Neural progenitor cell (in vitro differentiated cells): ENCODE data around the gene LAX1.
"Not testable (repeated sequence)": the region's sequence is repeated elsewhere in the genome, so short reads cannot be mapped to it uniquely, and the experiment has no call there.

Experiments used
- EZH2 ChIP-seq: fragments of 200-600 bp; sonication (generic); IDR thresholded peaks from 2 replicates; pipeline ENCODE4 v1.6.1; 2017; ENCODE audit warnings: antibody characterized with exemption, mild to moderate bottlenecking, moderate library complexity
- EZH2phosphoT487 ChIP-seq: fragments of 200-600 bp; sonication (generic); IDR thresholded peaks from 2 replicates; pipeline ENCODE4 v1.6.1; 2017; ENCODE audit warnings: antibody characterized with exemption
- TF ChIP-seq, protein P1 (sequence below): fragments of 200-600 bp; sonication (generic); IDR thresholded peaks from 2 replicates; pipeline ENCODE4 v1.5.1; 2017; ENCODE audit warnings: antibody characterized with exemption, mild to moderate bottlenecking

DNA sequence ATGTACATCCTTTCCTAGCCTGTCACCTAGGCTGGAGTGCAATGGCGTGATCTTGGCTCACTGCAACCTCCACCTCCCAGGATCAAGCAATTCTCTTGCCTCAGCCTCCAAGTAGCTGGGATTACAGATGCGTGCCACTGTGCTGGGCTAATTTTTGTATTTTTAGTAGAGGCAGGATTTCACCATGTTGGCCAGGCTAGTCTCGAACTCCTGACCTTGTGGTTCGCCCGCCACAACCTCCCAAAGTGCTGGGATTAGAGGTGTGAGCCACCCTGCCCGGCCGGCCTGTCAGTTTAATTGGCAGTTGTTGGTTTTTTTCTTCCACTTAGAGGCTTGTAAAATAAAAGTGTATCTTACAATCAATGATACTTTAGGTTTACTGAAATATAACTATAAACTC is 28.6 kb downstream of the LAX1 start:
- TF ChIP-seq, protein P1, sequence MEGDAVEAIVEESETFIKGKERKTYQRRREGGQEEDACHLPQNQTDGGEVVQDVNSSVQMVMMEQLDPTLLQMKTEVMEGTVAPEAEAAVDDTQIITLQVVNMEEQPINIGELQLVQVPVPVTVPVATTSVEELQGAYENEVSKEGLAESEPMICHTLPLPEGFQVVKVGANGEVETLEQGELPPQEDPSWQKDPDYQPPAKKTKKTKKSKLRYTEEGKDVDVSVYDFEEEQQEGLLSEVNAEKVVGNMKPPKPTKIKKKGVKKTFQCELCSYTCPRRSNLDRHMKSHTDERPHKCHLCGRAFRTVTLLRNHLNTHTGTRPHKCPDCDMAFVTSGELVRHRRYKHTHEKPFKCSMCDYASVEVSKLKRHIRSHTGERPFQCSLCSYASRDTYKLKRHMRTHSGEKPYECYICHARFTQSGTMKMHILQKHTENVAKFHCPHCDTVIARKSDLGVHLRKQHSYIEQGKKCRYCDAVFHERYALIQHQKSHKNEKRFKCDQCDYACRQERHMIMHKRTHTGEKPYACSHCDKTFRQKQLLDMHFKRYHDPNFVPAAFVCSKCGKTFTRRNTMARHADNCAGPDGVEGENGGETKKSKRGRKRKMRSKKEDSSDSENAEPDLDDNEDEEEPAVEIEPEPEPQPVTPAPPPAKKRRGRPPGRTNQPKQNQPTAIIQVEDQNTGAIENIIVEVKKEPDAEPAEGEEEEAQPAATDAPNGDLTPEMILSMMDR, result not testable (repeated sequence)
- TF ChIP-seq EZH2, EZH2phosphoT487: not testable (repeated sequence)
